HG02981 (cell line): Measurements from ENCODE around the gene KCNIP3.

Source experiments
- ATAC-seq: cut with Tn5 transposase; IDR thresholded peaks from one replicate; pipeline ENCODE4 v1.9.1; 2021; ENCODE audit warnings: mild to moderate bottlenecking, moderate library complexity; ENCODE audit not compliant: unreplicated experiment

KCNIP3 gene

DNA sequence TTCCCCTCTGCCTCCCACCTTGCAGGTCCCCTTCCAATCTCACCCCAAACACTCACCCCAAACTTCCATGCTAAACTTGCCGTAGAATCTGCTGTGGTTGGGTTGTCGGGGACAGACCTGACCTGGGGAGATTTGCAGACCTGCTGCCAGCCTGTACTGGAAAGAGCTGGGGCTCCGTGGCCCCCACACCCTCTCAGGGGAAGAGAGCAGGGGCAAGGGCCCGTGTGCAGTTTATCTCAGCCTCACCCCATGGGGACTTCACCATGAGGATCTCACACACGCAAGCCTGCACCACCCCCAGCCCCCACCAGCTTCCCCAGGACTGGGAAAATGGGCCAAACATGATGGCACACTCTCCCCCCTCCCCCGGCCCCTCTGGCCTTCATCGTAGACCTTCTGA lies 30.7 kb downstream of the KCNIP3 start:
- no peak for ATAC-seq

DNA sequence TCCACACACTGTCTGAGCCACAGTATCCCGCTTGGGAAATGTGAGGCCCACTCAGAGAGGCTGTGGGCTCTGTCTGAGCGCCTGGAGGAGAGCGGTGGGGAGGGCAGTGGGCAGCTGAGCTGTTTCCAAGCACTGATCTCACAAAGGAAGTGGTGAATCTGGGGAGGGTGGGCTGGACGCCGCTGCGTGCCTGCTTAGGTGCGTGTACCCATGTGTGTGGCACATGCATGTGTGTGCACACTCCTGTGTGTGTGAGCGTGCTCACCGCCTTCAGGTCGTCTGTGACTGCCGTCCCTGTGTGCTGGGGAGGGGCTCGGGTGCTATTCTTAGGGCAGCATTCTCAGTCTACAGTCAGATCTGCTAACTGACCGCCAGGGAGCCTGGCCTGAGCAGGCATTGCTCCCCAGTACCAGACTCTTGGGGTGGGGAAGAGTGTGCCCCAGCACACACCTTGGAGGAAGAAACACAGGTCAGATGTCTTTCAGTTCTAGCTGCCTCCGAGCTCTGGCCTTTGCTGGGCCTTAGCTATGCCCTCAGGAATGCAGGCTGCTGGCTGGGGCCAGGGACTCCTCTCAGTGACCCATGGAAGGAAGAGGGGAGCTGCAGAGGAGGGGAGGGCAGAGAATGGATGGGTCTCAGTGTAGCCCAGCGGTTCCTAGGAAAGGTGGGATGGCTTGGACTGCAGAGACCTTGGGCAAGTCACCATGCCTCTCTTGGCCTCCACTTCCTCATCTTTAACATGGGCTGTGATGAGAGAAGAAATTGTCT lies 31.4 kb downstream of the KCNIP3 start:
- ATAC-seq, result no peak

DNA sequence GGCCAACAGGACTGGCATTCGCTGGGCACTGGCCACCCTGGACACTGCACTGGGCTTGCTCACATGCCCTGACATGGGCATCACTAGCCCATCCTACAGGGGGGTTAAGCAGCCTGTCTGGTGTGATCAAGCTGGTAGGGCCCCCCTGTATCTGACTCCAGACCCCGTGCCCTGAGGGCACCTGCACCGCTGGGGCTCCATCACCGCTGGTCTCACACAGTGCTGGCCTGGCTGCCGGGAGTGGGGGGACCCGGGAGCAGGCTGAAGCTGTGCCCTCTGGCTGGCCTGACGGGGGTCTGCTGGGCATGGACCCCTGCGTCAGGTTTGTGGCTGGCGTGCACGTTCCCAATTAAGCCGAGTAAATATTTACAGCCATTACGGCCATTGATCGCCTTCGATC lies 32.3 kb downstream of the KCNIP3 start:
- no peak for ATAC-seq

DNA sequence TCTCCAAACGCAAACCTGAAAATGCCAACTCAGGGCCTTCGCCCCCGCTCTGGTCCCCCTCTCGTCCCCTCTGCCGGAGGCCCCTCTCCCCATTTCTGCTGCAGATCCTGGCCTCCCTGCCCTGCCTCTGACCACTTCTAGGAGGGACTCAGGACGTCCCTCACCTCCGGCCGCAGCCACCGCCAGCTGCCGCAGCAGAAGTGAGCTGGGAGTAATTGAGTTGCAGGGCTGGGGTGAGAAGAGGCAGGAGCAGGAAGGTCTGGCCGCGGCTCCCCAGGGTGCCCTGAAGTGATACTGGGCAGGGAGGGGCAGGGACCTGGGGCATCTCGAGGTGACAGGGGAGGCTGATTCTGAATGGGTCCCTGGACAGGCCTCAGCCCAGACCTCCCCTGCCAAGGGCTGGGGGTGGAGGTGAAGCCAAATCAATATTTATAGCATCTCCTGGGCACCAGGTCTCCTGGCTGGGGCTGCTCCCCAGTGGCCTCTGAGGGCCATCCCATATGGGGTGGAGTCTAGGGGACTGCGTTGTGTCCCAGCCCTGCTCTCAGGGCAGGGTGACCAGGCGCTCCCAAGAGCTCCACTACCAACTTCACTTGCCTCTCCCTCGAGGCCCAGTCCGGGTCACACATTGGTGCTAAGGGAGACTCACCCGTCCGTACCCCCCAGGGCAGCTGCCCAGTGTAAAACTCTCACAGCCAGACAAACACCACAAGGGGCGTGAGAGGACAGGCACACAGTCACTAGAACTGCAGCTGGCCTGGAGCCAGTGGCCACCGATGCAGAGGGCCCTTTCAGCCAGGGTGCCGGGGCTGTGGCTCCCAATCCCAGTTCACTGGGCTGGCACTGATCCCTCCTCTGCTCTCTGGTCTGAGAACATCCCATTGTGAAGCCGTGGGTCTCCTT lies 33.0 kb downstream of the KCNIP3 start:
- no peak for ATAC-seq

DNA sequence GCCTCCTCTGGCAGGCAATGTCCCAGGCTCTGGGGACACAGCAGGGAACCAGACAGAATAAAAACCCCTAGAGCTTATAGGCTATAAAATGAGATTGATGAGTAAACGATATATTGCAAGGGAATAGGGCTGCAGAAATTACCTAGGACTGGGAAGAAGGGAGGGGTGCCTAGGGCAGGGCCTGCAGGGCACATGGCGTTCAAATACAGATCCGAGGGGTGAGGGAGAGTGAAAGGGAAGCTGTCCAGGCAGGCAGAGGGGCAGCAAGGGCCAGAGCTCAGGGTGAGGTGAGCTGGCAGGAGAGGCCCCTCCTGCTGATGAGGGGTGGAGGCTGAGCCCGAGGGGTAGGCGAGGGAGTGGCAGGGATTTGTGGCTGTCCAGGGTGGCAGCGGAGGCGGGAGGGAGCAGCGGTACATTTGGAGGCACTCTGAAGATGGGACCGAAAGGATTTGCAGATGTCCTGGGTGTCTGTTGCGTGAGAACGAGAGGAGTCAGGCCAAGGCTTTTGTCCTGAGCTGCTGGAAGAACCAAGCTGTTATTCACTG lies 33.7 kb downstream of the KCNIP3 start:
- ATAC-seq, result no peak

DNA sequence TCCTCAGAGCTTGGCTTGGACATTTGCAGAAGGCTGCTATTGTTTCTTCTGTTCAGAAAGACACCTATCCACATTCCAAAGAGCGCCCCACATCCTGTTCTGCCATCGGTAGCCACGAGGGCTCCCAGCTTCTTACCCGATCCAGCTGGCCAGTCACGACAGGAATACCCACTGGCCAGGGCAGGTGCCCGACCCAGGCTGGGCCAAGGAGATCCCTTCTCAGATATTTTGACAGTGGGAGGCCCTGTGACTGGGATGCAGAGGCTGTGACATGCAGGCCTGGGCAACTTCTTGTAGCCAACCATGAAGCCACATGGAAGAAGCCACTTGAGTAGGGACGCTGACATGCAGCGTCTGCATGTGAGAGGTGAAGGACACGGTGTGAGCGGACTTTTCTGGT lies 34.5 kb downstream of the KCNIP3 start:
- ATAC-seq, result no peak

DNA sequence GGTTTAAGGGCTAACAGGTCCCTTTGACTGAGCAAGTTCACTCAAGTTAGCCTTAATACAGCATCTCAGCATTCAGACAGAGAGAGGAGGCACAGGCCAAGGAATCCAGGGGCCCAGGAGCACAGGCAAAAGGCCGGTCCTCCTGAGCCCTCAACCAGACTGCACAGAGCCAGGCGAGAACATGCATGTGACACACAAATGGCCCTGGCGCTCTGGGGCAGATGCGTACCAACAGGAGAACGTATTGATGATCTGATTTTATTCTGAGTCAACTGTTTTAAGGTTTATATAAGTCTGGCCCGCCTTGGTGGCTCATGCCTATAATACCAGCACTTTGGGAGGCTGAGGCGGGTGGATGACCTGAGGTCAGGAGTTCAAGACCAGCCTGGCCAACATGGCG lies 34.9 kb downstream of the KCNIP3 start:
- no peak for ATAC-seq

DNA sequence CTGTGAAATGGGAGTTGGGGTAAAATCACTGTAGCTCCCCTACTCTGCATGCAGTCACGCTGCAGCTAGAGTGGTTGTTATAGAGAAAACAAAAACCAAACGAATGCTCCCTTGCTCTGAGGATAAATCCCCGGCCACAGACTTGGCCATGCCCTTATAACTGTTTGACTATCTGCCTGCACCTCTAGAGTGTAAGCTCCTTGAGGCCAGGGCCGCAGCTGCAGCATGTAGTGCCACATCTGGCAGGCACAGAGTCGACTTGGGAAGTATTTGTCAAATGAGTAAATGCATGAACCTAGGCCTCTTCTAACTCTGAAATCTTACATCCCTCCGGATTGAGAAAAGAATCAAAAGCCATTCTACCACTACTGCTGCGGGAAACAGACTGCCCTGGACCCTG lies 35.9 kb downstream of the KCNIP3 start:
- no peak for ATAC-seq

DNA sequence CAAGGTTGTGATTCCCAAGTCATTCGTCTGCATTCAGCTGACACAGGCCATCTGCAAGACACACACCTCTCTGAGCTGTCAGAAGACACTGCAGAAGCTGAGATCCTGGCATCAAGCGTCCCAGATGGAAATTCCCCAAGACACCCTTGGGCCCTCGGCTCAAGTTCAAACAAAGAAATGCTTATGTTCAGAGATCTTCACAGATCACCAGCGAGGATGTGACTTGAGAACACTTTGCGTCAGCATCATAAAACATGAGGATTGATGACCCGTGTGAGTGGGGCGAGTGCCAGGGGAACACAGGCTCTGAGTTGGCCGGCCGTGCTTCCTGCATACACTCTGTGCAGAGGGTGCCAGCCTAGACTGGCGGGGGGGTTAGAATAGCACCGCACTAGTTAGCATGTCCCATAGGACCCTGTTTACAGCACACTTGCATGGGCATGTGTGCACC lies 36.8 kb downstream of the KCNIP3 start:
- ATAC-seq, result no peak

DNA sequence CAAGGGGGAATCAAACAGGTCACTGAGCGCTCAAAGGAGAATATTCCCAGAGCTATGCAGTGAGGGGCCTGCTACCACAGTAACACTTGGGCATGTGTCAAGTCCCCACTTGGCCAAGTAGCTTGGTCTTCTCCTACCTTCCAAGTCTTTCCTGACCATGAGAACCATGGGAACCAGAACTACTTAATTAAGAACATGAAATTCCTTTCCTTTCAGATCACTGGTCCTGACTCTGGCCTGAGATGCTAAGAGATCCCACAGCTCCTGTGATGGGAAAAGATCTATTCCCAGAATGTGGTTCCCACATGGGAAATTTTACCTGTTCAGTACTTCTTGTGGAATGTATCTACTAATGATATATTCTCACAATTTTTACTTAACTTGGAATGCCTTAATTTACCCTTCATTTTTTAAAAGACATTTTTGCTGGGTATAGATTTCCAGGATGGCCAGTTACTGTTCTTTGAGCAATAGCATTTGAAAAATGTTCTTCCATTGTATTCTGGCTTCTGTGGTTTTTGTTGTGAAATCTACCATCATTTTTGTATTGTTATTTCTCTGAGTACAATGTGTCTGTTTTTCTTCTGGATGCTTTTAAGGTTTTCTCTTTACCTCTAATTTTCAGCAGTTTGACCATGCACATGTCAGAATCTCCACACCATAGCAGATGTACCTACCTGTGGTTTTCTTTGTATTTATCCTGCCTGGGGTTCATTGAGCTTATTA lies 37.9 kb downstream of the KCNIP3 start:
- no peak for ATAC-seq

DNA sequence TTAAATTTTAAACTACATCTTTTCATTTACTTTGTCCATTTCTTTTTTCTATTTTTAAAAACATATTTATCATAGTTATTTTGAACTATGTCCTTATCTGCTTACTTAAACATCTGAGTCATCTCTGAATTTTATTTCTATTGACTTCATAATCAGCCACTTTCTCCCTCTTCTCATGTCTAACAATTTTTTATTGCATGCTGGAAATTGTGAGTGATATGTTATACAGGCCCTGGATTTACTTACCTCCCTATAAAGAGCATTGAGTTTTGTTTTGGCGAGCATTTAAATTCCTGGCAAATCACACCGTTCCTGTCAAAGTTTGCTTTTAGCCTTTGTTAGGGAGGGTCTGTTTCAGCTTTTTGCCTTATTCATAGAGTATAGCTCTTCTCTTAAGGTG lies 39.3 kb downstream of the KCNIP3 start:
- no peak for ATAC-seq

DNA sequence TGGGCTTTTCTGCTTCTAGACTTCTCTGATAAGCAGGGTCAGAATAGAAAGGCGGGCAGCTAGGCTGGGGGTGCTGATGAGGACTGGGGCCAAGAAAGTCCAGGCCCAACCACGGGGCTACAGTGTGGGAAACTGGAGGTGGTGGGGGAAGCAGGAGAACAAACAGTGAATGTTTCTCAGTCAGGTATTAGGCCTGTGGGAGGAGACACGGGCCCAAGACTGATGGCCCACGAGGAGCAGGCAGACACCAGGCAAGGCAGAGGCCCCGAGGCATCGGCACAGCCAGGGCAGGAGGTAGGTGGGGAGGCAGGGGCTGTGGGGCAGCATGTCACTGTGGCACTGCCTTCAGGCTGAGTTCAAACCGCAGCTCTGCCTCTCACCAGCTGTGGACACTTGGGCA lies 40.7 kb downstream of the KCNIP3 start:
- ATAC-seq, result no peak

DNA sequence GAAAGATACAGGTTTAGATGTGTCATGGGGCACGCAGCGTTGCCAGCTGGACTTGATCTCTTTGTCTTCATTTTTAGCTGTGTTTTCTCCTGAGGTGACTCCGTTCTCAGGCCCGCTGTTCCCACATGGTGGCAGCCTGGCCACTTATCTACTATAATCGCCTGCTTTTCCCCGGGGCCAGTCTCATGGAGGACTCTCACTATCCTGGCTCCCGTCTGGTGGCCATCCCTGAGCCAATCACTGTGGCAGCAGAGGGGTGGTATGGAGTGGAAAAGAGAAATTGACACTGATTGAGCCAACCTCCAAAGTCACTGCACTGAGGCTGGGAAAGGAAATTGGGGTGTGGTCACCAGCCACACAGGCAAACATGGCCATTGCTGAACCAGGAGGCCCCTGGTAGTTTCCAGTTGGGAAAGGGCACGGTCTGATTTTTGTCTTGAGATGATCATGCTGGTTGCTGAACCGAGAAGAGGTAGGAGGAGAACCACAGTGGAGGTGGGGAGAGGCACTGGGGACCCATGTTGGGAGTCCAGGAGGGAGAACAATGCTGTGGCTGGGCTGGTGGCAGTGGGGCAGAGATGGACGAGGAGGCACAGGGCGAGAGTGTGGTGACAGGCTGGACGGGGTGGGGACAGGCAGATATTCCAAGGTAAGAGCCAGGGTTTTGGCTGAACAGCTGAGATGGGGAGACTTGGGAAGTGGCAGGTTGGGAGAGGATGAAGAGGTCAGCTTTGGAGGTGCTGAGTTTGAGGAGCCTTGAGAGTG lies 45.6 kb downstream of the KCNIP3 start:
- no peak for ATAC-seq

DNA sequence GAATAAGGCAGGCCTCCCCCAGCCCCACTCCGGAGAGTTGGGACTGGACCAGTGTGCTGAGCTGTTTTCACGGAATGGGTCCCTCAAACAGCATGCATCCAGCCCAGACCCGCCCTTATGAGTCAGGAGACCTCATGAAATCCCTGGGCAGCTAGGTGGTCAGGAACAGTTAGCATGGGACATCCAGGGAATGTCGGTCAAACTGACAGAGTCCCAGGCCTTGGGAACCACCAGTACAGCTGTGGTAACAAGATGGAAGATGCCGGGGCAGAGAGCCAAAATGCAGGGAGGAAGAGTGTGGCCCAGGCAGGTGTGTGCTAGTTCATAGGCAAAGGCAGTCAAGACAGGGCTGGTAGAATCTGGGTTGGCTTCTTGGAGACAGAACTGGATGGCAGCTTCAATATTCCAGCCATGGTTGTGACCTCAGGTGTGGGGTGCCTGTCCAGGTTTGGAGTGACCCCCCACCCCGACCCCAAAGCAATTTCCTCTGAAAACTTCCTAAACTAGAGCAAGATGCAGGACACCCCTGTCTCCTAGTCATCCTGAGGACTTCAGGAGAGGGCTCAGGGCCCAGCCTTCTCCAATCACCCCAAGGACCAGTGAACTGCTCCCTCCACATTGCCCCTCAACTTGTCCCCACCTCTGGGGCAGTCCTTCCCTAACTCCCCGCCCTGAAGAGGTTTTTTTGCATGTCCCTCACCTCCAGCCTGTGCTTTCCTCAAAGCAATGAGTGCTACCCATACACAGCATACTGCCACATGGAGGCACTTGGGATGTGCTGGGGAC lies 46.5 kb downstream of the KCNIP3 start:
- no peak for ATAC-seq

DNA sequence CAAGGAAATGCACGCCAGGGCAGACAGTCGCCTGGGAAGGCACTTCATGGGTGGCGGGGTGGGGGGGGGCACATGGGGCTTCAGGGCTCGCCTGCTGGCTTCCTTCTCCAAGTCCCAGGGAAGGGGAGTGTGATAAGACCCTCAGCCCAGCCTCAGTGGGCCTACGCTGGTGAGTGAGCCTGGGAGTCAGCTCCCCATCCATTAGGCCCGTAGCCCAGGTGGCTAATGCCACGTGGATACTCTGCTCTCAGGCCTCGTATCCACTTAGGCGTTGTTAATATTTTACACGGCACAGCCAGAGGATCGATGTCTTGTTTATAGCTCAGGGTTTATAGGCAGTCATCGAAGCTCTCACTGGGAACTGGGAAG lies 47.1 kb downstream of the KCNIP3 start:
- ATAC-seq, result no peak

DNA sequence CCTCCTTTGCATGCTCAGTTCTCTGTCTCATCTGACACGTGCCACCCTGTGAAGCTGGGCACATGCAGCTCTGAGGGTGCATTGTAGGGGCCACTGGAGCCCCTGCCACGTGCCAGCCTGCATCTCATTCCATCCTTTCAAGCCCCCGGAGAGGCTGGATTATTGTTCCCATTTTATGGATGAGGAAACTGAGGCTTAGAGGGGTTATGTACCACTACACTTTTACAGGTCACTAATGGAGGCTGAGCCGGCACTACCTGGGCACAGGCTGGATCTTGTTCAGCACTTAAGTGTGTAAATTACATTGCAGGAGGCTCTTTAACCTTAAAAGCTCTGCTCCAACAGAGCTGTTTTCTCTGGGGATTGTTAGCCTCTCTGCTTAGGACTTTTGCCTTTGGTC lies 47.5 kb downstream of the KCNIP3 start:
- ATAC-seq, result no peak

DNA sequence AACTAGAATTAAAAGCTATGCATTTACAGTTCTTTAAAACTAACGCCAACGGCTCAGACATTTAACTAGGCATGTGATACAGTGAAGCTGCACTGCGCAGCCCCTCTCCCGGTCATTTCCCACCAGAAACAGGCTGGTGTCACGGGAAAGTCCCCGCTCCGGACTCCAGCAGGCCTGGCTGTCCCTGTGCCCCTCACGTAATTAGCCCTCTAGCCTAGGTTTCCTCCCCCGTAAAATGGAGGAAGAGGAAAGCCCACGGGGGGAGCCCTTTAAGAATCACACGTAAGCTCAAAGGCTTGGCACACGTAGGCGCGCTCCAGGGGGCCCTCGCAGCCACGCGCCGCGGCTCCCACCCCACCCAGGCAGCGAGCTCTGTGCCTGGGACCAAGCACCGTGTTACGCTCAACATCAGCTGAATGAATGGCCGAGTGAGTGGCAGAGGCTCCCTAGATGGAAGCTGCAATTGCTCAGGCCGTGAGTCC lies 48.0 kb downstream of the KCNIP3 start:
- ATAC-seq, result no peak

DNA sequence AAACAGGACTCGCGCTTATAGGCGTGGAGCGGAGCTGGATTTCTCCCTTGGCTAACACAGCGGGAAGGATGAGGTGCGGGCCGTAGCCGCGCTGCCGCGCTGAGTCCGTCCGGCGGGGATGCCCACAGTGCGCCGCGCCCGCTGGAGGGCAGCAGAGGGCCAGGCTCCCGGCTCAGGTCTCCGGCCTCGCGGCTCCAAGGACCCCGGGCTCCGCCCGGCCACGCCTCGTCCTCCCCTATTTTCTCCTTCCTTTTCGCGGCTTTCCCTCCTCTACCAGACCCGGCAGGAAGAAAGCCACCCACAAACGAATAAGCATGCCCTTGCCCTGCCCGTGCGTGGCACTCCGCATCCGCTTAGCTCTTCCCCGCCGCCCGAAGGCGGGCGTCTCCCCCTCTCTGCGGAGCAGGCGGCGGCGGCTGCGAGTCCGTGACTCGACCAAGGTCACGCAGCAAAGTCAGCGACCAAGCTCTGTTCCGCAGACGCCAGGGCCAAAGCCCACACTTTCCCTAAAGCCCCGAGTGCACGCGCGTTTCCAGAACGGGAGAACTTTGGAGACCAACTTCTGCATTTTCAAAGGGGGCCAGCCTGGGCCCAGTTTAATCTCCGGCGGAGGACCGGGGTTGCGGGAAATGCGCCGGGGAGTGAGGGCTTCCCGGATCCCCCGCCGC lies 48.5 kb downstream of the KCNIP3 start:
- peak; percentile 76 for ATAC-seq

DNA sequence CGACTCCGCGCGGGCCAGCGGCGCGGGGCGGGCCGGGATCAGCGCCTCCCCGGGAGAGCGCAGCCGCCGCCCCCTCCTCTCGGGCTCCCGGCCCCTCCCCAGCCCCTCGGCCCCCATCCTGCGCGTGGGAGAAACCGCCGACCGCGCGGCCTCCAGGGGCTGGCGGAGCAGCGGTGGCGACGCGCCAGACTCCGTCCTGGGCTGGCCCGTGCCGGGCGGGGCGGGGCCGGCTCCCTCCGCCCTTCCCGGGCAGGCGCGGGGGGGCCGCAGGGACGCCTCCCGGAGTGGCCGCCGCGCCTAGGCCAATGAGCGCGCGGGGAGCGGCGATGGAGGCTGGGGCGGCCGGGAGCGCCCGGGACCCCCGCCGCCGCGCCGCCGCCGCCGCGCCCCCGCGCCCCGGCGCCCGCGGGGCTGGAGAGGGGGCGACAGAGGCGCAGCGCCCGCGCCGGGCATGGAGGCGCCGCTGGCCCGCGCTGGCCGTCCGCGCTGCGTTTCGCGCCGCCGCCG lies 49.1 kb downstream of the KCNIP3 start:
- no peak for ATAC-seq
